ENCODE data around the gene GNPDA2. TPM values are rescaled to one million over a fixed set of nuclear protein-coding genes. Genes with fewer than 3 reads are reported as not detected.

The GNPDA2 gene
- total RNA-seq (ENCODE audit: low replicate concordance), result 10.1 and 12.0 TPM in 2 replicates
- long read RNA-seq, full-length matches to known transcripts, result 60 of 68 reads
- long read RNA-seq, partial matches to known transcripts, result 1 of 68 reads
- long read RNA-seq, other reads (novel, unspliced or antisense), result 7 of 68 reads

- Mint-ChIP-seq H3K4me3 (peak within 1 kb of the TSS; percentile 88), H3K27me3 (peaks cover 4% of the 10 kb centered on the region), H3K4me1 (ENCODE audit: unreplicated experiment) (peaks cover 12% of the 10 kb centered on the region), H3K36me3 (no peaks in the 10 kb centered on the region), H3K27ac (peak within 1 kb of the TSS; percentile 65), H3K9me3 (no peaks in the 10 kb centered on the region)
- DNase-seq (ENCODE audit: extremely low spot score, unreplicated experiment), result peak; percentile 88
- no peak for TF ChIP-seq CTCF (conservative IDR thresholded peaks at IDR 0.05)
Observed at GRCh38 chr4:44726038-44726871, at the start of gene GNPDA2. GNPDA2 (minus strand) TSS chr4:44726556; CDS start chr4:44722207, 4,349 bp downstream.

GRCh38 chr4:44772340-44772739, 46.0 kb upstream of the GNPDA2 start:
- no peak overlapping the region for H3K4me3 Mint-ChIP-seq
- H3K36me3 Mint-ChIP-seq, result no peaks in the 10 kb centered on the region

GRCh38 chr4:44771789-44772188, 45.4 kb upstream of the GNPDA2 start:
- H3K4me1 Mint-ChIP-seq (ENCODE audit: unreplicated experiment), result no peaks in the 10 kb centered on the region
- H3K36me3 Mint-ChIP-seq, result no peaks in the 10 kb centered on the region
- no peaks in the 10 kb centered on the region for H3K27me3 Mint-ChIP-seq
- no peak overlapping the region for H3K27ac Mint-ChIP-seq
- no peak for DNase-seq (ENCODE audit: extremely low spot score, unreplicated experiment)
- no peak for TF ChIP-seq CTCF (conservative IDR thresholded peaks at IDR 0.05)
- peaks cover 10% of the 10 kb centered on the region for H3K9me3 Mint-ChIP-seq
- H3K4me3 Mint-ChIP-seq, result no peak overlapping the region

More at GRCh38 chr4:44772340-44772739, 46.0 kb upstream of the GNPDA2 start:
- H3K27me3 Mint-ChIP-seq, result no peaks in the 10 kb centered on the region
- DNase-seq (ENCODE audit: extremely low spot score, unreplicated experiment), result no peak
- H3K4me1 Mint-ChIP-seq (ENCODE audit: unreplicated experiment), result no peaks in the 10 kb centered on the region
- TF ChIP-seq CTCF (conservative IDR thresholded peaks at IDR 0.05), result no peak
- no peak overlapping the region for H3K27ac Mint-ChIP-seq
- H3K9me3 Mint-ChIP-seq, result peaks cover 10% of the 10 kb centered on the region

GRCh38 chr4:44766453-44766852, 40.1 kb upstream of the GNPDA2 start:
- H3K9me3 Mint-ChIP-seq, result peaks cover 5% of the 10 kb centered on the region
- DNase-seq (ENCODE audit: extremely low spot score, unreplicated experiment), result no peak
- no peak for TF ChIP-seq CTCF (conservative IDR thresholded peaks at IDR 0.05)

GRCh38 chr4:44765116-44765515, 38.8 kb upstream of the GNPDA2 start:
- no peak overlapping the region for H3K27ac Mint-ChIP-seq
- no peaks in the 10 kb centered on the region for H3K36me3 Mint-ChIP-seq
- no peak for TF ChIP-seq CTCF (conservative IDR thresholded peaks at IDR 0.05)
- peaks cover 5% of the 10 kb centered on the region for H3K9me3 Mint-ChIP-seq
- peaks cover 20% of the 10 kb centered on the region for H3K27me3 Mint-ChIP-seq
- no peak overlapping the region for H3K4me3 Mint-ChIP-seq
- no peak for DNase-seq (ENCODE audit: extremely low spot score, unreplicated experiment)
- no peaks in the 10 kb centered on the region for H3K4me1 Mint-ChIP-seq (ENCODE audit: unreplicated experiment)

More at GRCh38 chr4:44766453-44766852, 40.1 kb upstream of the GNPDA2 start:
- H3K36me3 Mint-ChIP-seq, result no peaks in the 10 kb centered on the region
- no peaks in the 10 kb centered on the region for H3K4me1 Mint-ChIP-seq (ENCODE audit: unreplicated experiment)
- peaks cover 9% of the 10 kb centered on the region for H3K27me3 Mint-ChIP-seq
- no peak overlapping the region for H3K4me3 Mint-ChIP-seq
- H3K27ac Mint-ChIP-seq, result no peak overlapping the region
